Ishikawa (cell line): ENCODE results near the gene KHDRBS2.

Experiments used
- CEBPB ChIP-seq: IDR thresholded peaks from 2 replicates; pipeline ENCODE4 v1.6.1; 2012
- CREB1 ChIP-seq: IDR thresholded peaks from 2 replicates; pipeline ENCODE4 v1.6.1; 2012; ENCODE audit warnings: low read depth
- EGR1 ChIP-seq: IDR thresholded peaks from 2 replicates; pipeline ENCODE4 v1.6.1; 2012
- EP300 ChIP-seq: IDR thresholded peaks from 2 replicates; pipeline ENCODE4 v1.6.1; 2012; ENCODE audit warnings: borderline replicate concordance
- FOXM1 ChIP-seq: IDR thresholded peaks from 2 replicates; pipeline ENCODE4 v1.6.1; 2012; ENCODE audit warnings: low read depth, borderline replicate concordance
- NFIC ChIP-seq: IDR thresholded peaks from 2 replicates; pipeline ENCODE4 v1.6.1; 2012
- RAD21 ChIP-seq: IDR thresholded peaks from 2 replicates; pipeline ENCODE4 v1.6.1; 2012; ENCODE audit warnings: low read depth
- TAF1 ChIP-seq: IDR thresholded peaks from 2 replicates; pipeline ENCODE4 v1.6.1; 2012; ENCODE audit warnings: low read depth, mild to moderate bottlenecking
- TCF12 ChIP-seq: IDR thresholded peaks from 2 replicates; pipeline ENCODE4 v1.6.1; 2012; ENCODE audit warnings: low read depth
- TEAD4 ChIP-seq: IDR thresholded peaks from 2 replicates; pipeline ENCODE4 v1.6.1; 2012
- YY1 ChIP-seq: IDR thresholded peaks from 2 replicates; pipeline ENCODE4 v1.6.1; 2012; ENCODE audit warnings: low read depth
- ZBTB7A ChIP-seq: IDR thresholded peaks from 2 replicates; pipeline ENCODE4 v1.6.1; 2012; ENCODE audit warnings: low read depth
- TF ChIP-seq, protein P1 (sequence below): IDR thresholded peaks from 2 replicates; pipeline ENCODE4 v1.6.1; 2012; ENCODE audit warnings: low read depth, mild to moderate bottlenecking
- TF ChIP-seq, protein P2 (sequence below): IDR thresholded peaks from 2 replicates; pipeline ENCODE4 v1.6.1; 2012
- TF ChIP-seq, protein P3 (sequence below): IDR thresholded peaks from 2 replicates; pipeline ENCODE4 v1.6.1; 2012

KHDRBS2 gene

GRCh38 chr6:61868507-61869080 is 417.4 kb downstream of the KHDRBS2 start:
- TF ChIP-seq YY1 (no peak), RAD21 (no peak), TCF12 (no peak), ZBTB7A (no peak), TAF1 (no peak), FOXM1 (no peak), NFIC (no peak), EGR1 (no peak), CEBPB (no peak), TEAD4 (no peak), CREB1 (no peak), EP300 (no peak)
- TF ChIP-seq, protein P1, sequence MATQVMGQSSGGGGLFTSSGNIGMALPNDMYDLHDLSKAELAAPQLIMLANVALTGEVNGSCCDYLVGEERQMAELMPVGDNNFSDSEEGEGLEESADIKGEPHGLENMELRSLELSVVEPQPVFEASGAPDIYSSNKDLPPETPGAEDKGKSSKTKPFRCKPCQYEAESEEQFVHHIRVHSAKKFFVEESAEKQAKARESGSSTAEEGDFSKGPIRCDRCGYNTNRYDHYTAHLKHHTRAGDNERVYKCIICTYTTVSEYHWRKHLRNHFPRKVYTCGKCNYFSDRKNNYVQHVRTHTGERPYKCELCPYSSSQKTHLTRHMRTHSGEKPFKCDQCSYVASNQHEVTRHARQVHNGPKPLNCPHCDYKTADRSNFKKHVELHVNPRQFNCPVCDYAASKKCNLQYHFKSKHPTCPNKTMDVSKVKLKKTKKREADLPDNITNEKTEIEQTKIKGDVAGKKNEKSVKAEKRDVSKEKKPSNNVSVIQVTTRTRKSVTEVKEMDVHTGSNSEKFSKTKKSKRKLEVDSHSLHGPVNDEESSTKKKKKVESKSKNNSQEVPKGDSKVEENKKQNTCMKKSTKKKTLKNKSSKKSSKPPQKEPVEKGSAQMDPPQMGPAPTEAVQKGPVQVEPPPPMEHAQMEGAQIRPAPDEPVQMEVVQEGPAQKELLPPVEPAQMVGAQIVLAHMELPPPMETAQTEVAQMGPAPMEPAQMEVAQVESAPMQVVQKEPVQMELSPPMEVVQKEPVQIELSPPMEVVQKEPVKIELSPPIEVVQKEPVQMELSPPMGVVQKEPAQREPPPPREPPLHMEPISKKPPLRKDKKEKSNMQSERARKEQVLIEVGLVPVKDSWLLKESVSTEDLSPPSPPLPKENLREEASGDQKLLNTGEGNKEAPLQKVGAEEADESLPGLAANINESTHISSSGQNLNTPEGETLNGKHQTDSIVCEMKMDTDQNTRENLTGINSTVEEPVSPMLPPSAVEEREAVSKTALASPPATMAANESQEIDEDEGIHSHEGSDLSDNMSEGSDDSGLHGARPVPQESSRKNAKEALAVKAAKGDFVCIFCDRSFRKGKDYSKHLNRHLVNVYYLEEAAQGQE: no peak
- TF ChIP-seq, protein P2, sequence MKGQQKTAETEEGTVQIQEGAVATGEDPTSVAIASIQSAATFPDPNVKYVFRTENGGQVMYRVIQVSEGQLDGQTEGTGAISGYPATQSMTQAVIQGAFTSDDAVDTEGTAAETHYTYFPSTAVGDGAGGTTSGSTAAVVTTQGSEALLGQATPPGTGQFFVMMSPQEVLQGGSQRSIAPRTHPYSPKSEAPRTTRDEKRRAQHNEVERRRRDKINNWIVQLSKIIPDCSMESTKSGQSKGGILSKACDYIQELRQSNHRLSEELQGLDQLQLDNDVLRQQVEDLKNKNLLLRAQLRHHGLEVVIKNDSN: no peak
- TF ChIP-seq, protein P3, sequence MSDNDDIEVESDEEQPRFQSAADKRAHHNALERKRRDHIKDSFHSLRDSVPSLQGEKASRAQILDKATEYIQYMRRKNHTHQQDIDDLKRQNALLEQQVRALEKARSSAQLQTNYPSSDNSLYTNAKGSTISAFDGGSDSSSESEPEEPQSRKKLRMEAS: no peak

- TF ChIP-seq, protein P1: no peak
- TF ChIP-seq ZBTB7A (no peak), YY1 (no peak), CEBPB (no peak), EGR1 (no peak), NFIC (no peak), TCF12 (no peak), EP300 (no peak), CREB1 (no peak), TEAD4 (no peak), RAD21 (no peak)
- TF ChIP-seq, protein P3: no peak
Observed at GRCh38 chr6:61867635-61868034, 418.4 kb downstream of the KHDRBS2 start.

DNA sequence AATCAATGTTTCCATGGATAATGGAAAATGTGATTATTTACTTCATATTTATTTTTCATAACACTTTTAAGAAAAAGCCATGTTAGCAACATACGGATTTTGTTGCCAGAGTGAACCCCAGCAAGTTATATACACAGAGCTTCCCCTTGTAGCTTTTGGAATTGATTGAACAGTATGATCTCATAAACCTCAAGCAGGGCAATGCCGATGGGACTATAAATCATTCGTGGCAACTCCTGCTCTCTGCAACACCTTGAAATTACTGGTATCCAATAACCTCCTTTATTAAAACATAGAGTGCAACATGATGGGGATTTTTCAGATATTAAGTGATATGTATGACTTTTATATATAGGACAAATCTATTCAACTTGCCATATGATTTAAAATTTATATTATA is 428.5 kb downstream of the KHDRBS2 start:
- TF ChIP-seq TEAD4 (no peak), EP300 (no peak), NFIC (no peak), CREB1 (no peak), EGR1 (no peak), ZBTB7A (no peak), YY1 (no peak), TCF12 (no peak), RAD21 (no peak), CEBPB (no peak)
- TF ChIP-seq, protein P1: no peak
- TF ChIP-seq, protein P3: no peak

GRCh38 chr6:61841958-61842357 is 444.1 kb downstream of the KHDRBS2 start:
- no peak for TF ChIP-seq CEBPB
- TF ChIP-seq, protein P1: no peak
- no peak for TF ChIP-seq ZBTB7A
- TF ChIP-seq TCF12: no peak
- no peak for TF ChIP-seq TEAD4
- TF ChIP-seq RAD21: no peak
- no peak for TF ChIP-seq YY1
- no peak for TF ChIP-seq TAF1
- TF ChIP-seq EGR1: no peak
- TF ChIP-seq, protein P2: no peak
- no peak for TF ChIP-seq CREB1
